Measurements from ENCODE around the gene CHL1. TPM values are rescaled to one million over a fixed set of nuclear protein-coding genes. Genes with fewer than 3 reads are reported as not detected.
A peak's percentile ranks its signal among the peaks of the same experiment; 100 is the strongest.

CHL1 gene
- total RNA-seq, 1 experiment from 2014 or later: not detected

- no peak overlapping the region for H3K4me3 ChIP-seq (ENCODE audit: low read depth, low read length)
- no peak for DNase-seq
- no peaks in the 10 kb centered on the region for H3K36me3 Mint-ChIP-seq (ENCODE audit: insufficient read depth, unreplicated experiment)
- H3K9me3 Mint-ChIP-seq (ENCODE audit: unreplicated experiment): no peaks in the 10 kb centered on the region
- H3K36me3 ChIP-seq (ENCODE audit: control insufficient read depth, insufficient read depth, low read length): no peaks in the 10 kb centered on the region
- H3K9me3 ChIP-seq: no peaks in the 10 kb centered on the region
- H3K27me3 ChIP-seq (replicated peaks; ENCODE audit: control insufficient read depth, insufficient read depth, low read length): no peaks in the 10 kb centered on the region
- H3K27me3 Mint-ChIP-seq (ENCODE audit: insufficient read depth, unreplicated experiment): peaks cover 5% of the 10 kb centered on the region
- intact Hi-C loops (cut with micrococcal nuclease; ENCODE audit: unreplicated experiment): no loop called here
- ChIA-PET POLR2A (no interaction called here), CTCF (no interaction called here)
- no peaks in the 10 kb centered on the region for H3K4me1 ChIP-seq
- H3K4me1 Mint-ChIP-seq (ENCODE audit: low read depth, unreplicated experiment): no peaks in the 10 kb centered on the region
- H3K27ac Mint-ChIP-seq (ENCODE audit: unreplicated experiment): no peak overlapping the region
- no peak overlapping the region for H3K4me3 Mint-ChIP-seq (ENCODE audit: unreplicated experiment)
- BruUV-seq (replicated peaks): no TSS peak
- no peak for TF ChIP-seq CTCF (IDR thresholded peaks at IDR 0.05; ENCODE audit: insufficient read depth in 1 of 2, low read depth in 1 of 2, low read length in 1 of 2, severe bottlenecking in 1 of 2, unreplicated experiment in 1 of 2)
Observed at GRCh38 chr3:411226-411625, 214.7 kb downstream of the CHL1 start.

GRCh38 chr3:414063-414462 is 217.5 kb downstream of the CHL1 start:
- H3K27me3 ChIP-seq (replicated peaks; ENCODE audit: control insufficient read depth, insufficient read depth, low read length): no peaks in the 10 kb centered on the region
- no peak for DNase-seq
- Mint-ChIP-seq H3K27ac (ENCODE audit: unreplicated experiment) (no peak overlapping the region), H3K9me3 (ENCODE audit: unreplicated experiment) (no peaks in the 10 kb centered on the region), H3K4me1 (ENCODE audit: low read depth, unreplicated experiment) (no peaks in the 10 kb centered on the region), H3K4me3 (ENCODE audit: unreplicated experiment) (no peak overlapping the region), H3K36me3 (ENCODE audit: insufficient read depth, unreplicated experiment) (no peaks in the 10 kb centered on the region), H3K27me3 (ENCODE audit: insufficient read depth, unreplicated experiment) (peaks cover 5% of the 10 kb centered on the region)
- intact Hi-C loops (cut with micrococcal nuclease; ENCODE audit: unreplicated experiment): no loop called here
- CTCF ChIA-PET: interaction anchor here (0.6 kb wide), 1 partner anchor 119 kb away, joined by 4 read pairs; no protein-coding TSS in a partner anchor
- peak in 1 of 2 experiments; percentile 17 for TF ChIP-seq CTCF (IDR thresholded peaks at IDR 0.05; ENCODE audit: insufficient read depth in 1 of 2, low read depth in 1 of 2, low read length in 1 of 2, severe bottlenecking in 1 of 2, unreplicated experiment in 1 of 2)
- H3K36me3 ChIP-seq (ENCODE audit: control insufficient read depth, insufficient read depth, low read length): no peaks in the 10 kb centered on the region
- H3K4me3 ChIP-seq (ENCODE audit: low read depth, low read length): no peak overlapping the region
- no peaks in the 10 kb centered on the region for H3K4me1 ChIP-seq
- POLR2A ChIA-PET: no interaction called here
- H3K9me3 ChIP-seq: no peaks in the 10 kb centered on the region
- BruUV-seq (replicated peaks): no TSS peak

- ChIA-PET CTCF (no interaction called here), POLR2A (no interaction called here)
- DNase-seq: no peak
- Histone ChIP-seq H3K9me3 (no peaks in the 10 kb centered on the region), H3K4me1 (no peaks in the 10 kb centered on the region), H3K27me3 (replicated peaks; ENCODE audit: control insufficient read depth, insufficient read depth, low read length) (no peaks in the 10 kb centered on the region), H3K4me3 (ENCODE audit: low read depth, low read length) (no peak overlapping the region), H3K36me3 (ENCODE audit: control insufficient read depth, insufficient read depth, low read length) (no peaks in the 10 kb centered on the region)
- no peak for TF ChIP-seq CTCF (IDR thresholded peaks at IDR 0.05; ENCODE audit: insufficient read depth in 1 of 2, low read depth in 1 of 2, low read length in 1 of 2, severe bottlenecking in 1 of 2, unreplicated experiment in 1 of 2)
- Mint-ChIP-seq H3K36me3 (ENCODE audit: insufficient read depth, unreplicated experiment) (no peaks in the 10 kb centered on the region), H3K4me1 (ENCODE audit: low read depth, unreplicated experiment) (no peaks in the 10 kb centered on the region), H3K4me3 (ENCODE audit: unreplicated experiment) (no peak overlapping the region), H3K27ac (ENCODE audit: unreplicated experiment) (no peak overlapping the region), H3K9me3 (ENCODE audit: unreplicated experiment) (no peaks in the 10 kb centered on the region), H3K27me3 (ENCODE audit: insufficient read depth, unreplicated experiment) (no peaks in the 10 kb centered on the region)
- intact Hi-C loops (cut with micrococcal nuclease; ENCODE audit: unreplicated experiment): no loop called here
- BruUV-seq (replicated peaks): no TSS peak
Observed at GRCh38 chr3:418239-418929, 221.8 kb downstream of the CHL1 start.
